Central memory CD4-positive, alpha-beta T cell (primary cell): ENCODE data around the gene TMEM154.
A peak's percentile ranks its signal among the peaks of the same experiment; 100 is the strongest.

Experiments
- DNase-seq: peaks from one replicate; pipeline ENCODE4 v3.0.0; 2022

TMEM154 gene

DNA sequence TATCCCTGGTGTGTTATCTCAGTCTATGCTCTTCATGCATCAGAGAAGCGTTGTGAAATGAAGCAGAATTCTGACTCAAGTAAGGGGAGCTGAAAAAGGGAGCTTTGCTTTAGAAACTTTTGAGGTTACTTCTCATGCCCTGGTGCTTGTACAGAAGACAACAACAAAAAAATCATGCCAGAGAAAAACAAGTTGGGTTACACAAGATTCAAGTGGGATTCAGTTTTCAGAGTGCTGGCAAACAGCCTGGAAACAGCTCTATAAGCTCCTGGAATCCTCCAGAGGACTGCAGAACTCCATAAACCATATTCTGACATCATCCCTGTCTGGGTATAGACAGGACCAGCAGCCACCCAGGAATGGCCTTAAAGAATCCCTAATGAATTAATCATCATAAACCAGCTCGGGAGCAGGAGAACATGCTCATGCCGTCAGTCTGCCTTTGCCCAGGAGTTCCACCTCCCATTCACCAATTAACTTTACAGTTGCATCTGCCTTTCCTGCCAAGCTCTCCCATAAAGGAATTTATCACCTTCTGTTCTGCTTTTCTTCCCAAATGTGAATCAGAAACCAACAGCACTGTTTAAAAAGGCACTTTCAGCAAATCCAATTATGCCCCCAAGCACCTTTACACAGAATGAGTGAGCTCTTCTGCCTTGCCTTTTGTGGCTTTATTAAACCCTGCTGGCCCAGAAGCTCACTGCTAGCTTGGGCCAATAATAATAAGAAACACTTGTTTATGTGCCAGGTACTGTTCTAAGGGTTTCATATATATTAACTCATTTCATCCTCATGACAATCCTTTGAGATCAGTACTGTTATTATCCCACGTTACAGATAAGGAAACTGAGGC lies 89.4 kb downstream of the TMEM154 start:
- no peak for DNase-seq

DNA sequence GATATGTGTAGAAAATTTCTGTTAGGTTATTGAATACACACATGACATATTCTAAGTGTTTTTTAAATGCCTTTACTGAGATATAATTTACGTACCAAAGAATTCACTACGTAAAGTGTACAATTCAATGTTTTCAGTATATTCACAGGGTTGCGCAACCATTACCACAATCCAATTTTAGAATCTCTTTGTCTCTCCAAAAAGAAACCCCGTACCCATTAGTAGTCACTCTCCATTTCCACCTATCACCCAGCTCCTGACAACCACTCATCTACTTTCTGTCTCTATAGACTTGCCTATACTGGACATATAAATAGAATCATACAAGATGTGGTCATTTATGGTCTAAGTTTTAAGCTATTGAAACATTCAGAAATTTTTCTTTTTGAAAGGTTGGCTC lies 90.9 kb downstream of the TMEM154 start:
- no peak for DNase-seq

DNA sequence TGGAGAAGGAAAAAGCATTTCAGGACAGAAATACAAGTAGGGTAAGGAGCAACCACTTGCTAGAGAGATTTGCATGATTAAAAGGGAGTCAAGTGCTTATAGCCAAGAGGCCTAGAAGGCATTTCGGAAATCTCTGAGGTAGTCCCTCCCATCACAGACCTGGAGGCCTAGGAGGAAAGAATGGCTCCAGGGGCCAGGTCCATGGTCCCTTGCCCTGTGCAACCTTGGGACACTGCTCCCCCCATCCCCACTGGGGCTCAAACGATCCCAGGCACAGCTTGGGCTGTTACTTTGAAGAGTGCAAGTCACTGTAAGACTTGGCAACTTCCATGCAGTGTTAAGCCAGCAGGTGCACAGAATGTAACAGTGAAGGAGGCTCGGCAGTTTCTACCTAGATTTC lies 92.7 kb downstream of the TMEM154 start:
- DNase-seq: no peak

- DNase-seq: no peak
Observed at GRCh38 chr4:152586668-152587067, 93.1 kb downstream of the TMEM154 start.

- peak; percentile 21 for DNase-seq
Observed at GRCh38 chr4:152585023-152585441, 94.8 kb downstream of the TMEM154 start.

GRCh38 chr4:152581536-152582160 lies 98.1 kb downstream of the TMEM154 start:
- DNase-seq: no peak

DNA sequence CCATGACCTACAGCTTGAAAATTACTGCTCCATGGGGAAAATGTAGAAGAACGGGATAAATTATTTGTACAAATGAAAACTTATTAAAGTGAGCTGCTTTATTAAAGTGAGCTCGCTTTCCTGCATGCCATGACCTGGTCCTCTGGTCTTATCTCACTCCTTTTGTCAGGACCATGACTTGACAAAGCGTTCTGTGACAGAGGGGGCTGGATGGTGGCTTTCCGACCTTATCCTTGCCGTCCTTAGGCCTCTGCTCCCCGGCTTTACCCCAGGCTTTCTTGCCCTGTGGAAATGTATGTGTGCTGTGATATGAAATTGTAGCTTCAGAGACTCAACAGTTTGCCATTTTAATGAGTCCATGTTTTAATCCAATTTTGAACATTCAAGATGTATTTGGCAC lies 99.9 kb downstream of the TMEM154 start:
- DNase-seq: no peak

GRCh38 chr4:152579107-152579764 lies 100.6 kb downstream of the TMEM154 start:
- DNase-seq: no peak

DNA sequence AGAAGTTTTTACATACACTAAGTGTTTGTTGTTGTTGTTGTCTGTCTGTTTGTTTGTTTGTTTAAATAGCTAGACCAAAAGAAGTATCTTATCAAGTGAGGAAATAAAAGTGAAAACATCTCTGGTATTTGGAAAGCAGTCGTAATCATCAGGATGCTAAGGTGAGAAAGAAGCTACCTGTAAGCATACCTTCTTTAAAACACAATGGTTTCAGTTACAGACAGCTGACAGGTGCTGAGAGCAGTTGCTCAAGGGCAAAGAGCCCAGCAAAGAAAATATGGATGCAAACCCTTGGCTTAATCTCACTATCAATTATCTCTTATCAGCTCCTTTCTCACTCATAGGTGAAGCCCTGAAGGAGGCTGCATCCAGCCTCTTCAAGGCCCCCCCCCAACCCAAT lies 101.1 kb downstream of the TMEM154 start:
- DNase-seq: no peak

DNA sequence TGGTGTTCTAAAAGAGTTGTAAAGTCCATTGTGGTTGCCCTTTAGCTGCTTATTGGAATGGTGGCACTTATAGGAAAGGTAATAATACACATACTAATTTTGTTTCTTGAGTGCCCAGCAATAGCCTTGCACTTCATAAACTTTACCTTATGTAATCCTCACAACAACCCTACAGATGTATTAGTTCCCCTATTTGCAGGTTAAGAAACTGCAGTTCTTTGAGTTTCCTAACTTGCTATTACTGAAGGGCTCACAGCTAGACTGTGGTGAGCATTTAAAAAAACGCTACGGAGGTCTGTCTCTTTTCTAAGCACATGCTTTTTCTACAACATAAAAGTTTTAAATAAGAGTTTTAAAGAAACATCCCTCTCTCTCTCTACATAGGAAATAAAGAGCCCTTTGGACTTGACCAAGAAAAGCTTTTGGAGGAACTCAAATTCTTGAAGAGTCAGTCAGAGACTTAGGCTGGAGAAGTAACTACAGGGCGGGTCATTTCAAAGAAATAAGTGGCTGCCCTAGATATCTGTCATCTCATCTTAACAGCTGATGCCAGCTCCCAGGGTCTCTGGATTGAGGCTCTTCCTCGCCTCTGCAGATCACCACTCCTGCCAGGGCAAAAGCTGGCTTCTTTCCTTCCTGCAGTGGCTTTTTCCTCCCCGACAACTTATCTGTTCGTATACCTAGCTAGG lies 101.9 kb downstream of the TMEM154 start:
- DNase-seq: no peak

DNA sequence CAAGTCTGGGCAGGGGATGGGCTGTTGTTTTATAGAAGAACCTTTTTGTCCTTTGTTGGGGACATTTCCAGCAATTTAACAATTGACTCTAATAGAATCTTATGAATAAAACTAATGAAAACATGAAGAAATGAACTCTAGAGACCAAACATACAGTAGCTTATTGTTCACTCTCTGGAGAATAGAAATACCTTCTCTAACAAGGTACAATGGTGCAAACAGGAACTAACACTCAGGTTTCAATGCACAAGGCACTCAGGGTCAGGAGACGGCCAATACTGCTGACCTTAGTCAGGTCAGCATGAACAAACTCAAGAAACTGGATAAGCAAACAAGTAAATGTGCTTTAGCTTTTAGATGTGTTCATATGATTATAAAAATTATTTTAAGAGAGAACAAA lies 104.3 kb downstream of the TMEM154 start:
- no peak for DNase-seq

DNA sequence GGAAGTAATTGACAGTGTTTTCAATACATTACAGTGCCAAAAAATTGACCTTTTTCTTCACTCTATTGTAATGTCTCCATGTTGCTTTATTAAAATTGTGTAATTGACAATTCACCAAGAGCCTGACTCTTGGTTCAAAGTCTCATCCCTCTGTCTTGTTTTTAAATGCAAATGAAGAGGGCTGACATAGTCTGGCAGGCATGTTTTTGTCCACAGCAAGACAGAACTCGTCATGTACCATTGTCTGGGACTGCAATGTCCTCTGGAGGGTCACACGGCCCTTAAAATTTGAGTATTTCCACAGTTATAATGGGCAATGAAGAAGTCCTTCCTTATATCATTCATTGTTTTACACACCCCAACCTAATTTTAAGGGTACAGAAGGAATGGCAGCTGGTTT lies 105.9 kb downstream of the TMEM154 start:
- DNase-seq: no peak

- no peak for DNase-seq
Observed at GRCh38 chr4:152572417-152573086, 107.2 kb downstream of the TMEM154 start.

- DNase-seq: no peak
Observed at GRCh38 chr4:152571770-152572169, 108.0 kb downstream of the TMEM154 start.

GRCh38 chr4:152571296-152571695 lies 108.5 kb downstream of the TMEM154 start:
- DNase-seq: no peak
